HFFc6 (cell line): Measurements from ENCODE around the gene DDIT4. TPM values are rescaled to one million over a fixed set of nuclear protein-coding genes. Genes with fewer than 3 reads are reported as not detected.

Experiments
- DNase-seq: peaks from one replicate; pipeline ENCODE4 v3.0.0-alpha.2; 2018
- H3K27ac Mint-ChIP-seq: 2 replicates; pipeline ENCODE4 v1.8.0; 2020; ENCODE audit warnings: mild to moderate bottlenecking, mixed read lengths
- H3K27me3 Mint-ChIP-seq: 2 replicates; pipeline ENCODE4 v1.8.0; 2021; ENCODE audit warnings: mild to moderate bottlenecking, moderate library complexity, mixed read lengths; ENCODE audit not compliant: insufficient read depth
- H3K36me3 Mint-ChIP-seq: 2 replicates; pipeline ENCODE4 v1.8.0; 2021; ENCODE audit warnings: low read depth, mixed read lengths
- H3K4me1 Mint-ChIP-seq: 2 replicates; pipeline ENCODE4 v1.8.0; 2020; ENCODE audit warnings: low read depth, mixed read lengths
- H3K4me3 Mint-ChIP-seq: 2 replicates; pipeline ENCODE4 v1.8.0; 2020; ENCODE audit warnings: mild to moderate bottlenecking, moderate library complexity, mixed read lengths
- H3K9me3 Mint-ChIP-seq: 2 replicates; pipeline ENCODE4 v1.8.0; 2020; ENCODE audit warnings: mild to moderate bottlenecking, mixed read lengths
- total RNA-seq, 6 experiments: library from RNA; stranded (reverse); fragmentation: NEBNext Ultra II Directional; extraction: Animal tissue kit (Norgen Biotek cat#: 25700); gene quantifications; 2 replicates in 1 of 6; 3 replicates in 5 of 6; pipeline ENCODE4 v1.2.3, GENCODE V29; 2021
- TF ChIP-seq, protein P1 (sequence below): fragments of 200-600 bp; sonication (generic); IDR thresholded peaks from 2 replicates; pipeline ENCODE4 v1.5.0; 2021; ENCODE audit warnings: antibody characterized with exemption, mild to moderate bottlenecking

DDIT4 gene
- total RNA-seq, 6 experiments from 2014 or later, result 27.7 to 32.4 (median 30.0) TPM

DNA sequence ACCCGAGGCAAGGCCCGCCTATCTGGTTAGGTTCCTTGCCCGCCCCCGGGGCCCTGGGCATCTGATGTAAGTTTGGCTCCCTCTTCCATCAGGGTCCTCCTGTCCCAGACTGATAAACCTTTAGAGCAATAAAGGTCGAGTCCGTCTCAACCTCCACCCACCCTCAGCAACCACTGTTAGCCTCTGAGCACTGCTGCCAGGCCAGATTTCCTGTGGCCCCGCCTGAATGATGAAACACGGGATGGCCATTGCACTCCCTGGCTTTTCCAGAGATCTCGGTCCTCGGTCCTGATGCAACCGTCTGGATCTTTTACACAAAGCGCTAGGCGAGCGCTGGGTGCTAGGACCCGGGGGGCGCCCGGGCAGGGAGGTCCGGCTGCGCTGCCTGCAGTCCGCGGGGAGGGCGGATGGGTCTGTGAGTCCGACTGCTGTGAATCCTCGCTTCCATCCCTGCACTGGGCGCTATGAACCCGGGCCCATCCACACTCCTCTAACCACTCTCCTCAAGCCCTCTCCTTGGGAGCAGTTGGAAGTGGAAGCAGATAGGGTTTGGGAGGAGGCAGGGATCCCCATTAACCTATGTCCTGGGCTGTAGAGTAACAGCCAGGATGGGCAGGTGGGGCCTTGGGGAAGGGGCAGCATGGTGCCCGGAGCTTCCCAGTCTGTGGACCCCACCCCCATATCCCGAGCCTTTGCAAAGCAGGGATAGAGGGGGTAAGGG is 875 bp upstream of the DDIT4 start:
- peak; percentile 91 for DNase-seq
- Mint-ChIP-seq H3K4me3 (peak overlapping the region; percentile 95), H3K9me3 (no peaks in the 10 kb centered on the region), H3K27ac (peak overlapping the region; percentile 97), H3K27me3 (peaks cover 3% of the 10 kb centered on the region), H3K36me3 (peaks cover 16% of the 10 kb centered on the region), H3K4me1 (peaks cover 49% of the 10 kb centered on the region)
- TF ChIP-seq, protein P1, sequence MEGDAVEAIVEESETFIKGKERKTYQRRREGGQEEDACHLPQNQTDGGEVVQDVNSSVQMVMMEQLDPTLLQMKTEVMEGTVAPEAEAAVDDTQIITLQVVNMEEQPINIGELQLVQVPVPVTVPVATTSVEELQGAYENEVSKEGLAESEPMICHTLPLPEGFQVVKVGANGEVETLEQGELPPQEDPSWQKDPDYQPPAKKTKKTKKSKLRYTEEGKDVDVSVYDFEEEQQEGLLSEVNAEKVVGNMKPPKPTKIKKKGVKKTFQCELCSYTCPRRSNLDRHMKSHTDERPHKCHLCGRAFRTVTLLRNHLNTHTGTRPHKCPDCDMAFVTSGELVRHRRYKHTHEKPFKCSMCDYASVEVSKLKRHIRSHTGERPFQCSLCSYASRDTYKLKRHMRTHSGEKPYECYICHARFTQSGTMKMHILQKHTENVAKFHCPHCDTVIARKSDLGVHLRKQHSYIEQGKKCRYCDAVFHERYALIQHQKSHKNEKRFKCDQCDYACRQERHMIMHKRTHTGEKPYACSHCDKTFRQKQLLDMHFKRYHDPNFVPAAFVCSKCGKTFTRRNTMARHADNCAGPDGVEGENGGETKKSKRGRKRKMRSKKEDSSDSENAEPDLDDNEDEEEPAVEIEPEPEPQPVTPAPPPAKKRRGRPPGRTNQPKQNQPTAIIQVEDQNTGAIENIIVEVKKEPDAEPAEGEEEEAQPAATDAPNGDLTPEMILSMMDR, result no peak

DNA sequence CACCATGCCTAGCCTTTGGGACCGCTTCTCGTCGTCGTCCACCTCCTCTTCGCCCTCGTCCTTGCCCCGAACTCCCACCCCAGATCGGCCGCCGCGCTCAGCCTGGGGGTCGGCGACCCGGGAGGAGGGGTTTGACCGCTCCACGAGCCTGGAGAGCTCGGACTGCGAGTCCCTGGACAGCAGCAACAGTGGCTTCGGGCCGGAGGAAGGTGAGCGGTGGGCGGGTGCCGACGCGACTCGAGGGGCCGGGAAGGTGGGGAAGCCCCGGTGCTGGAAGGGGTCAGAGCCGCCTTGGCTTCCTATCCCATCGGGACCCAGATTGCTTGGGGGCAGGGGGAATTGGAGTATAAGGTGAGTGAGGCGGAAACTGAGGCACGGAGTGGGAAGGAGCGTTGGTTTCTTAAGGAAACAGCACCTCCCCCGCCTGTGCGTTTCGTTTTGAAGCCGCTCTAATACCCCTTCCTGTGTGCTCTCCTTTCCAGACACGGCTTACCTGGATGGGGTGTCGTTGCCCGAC is 547 bp downstream of the DDIT4 start:
- Mint-ChIP-seq H3K4me3 (peak overlapping the region; percentile 95), H3K27ac (peak overlapping the region; percentile 77), H3K27me3 (peaks cover 3% of the 10 kb centered on the region), H3K9me3 (no peaks in the 10 kb centered on the region), H3K4me1 (peaks cover 49% of the 10 kb centered on the region), H3K36me3 (peaks cover 16% of the 10 kb centered on the region)
- no peak for DNase-seq
- TF ChIP-seq, protein P1, result no peak

DNA sequence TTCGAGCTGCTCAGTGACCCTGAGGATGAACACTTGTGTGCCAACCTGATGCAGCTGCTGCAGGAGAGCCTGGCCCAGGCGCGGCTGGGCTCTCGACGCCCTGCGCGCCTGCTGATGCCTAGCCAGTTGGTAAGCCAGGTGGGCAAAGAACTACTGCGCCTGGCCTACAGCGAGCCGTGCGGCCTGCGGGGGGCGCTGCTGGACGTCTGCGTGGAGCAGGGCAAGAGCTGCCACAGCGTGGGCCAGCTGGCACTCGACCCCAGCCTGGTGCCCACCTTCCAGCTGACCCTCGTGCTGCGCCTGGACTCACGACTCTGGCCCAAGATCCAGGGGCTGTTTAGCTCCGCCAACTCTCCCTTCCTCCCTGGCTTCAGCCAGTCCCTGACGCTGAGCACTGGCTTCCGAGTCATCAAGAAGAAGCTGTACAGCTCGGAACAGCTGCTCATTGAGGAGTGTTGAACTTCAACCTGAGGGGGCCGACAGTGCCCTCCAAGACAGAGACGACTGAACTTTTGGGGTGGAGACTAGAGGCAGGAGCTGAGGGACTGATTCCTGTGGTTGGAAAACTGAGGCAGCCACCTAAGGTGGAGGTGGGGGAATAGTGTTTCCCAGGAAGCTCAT is 1.1 kb downstream of the DDIT4 start:
- Mint-ChIP-seq H3K9me3 (no peaks in the 10 kb centered on the region), H3K4me1 (peaks cover 49% of the 10 kb centered on the region)
- DNase-seq, result peak; percentile 31

DNA sequence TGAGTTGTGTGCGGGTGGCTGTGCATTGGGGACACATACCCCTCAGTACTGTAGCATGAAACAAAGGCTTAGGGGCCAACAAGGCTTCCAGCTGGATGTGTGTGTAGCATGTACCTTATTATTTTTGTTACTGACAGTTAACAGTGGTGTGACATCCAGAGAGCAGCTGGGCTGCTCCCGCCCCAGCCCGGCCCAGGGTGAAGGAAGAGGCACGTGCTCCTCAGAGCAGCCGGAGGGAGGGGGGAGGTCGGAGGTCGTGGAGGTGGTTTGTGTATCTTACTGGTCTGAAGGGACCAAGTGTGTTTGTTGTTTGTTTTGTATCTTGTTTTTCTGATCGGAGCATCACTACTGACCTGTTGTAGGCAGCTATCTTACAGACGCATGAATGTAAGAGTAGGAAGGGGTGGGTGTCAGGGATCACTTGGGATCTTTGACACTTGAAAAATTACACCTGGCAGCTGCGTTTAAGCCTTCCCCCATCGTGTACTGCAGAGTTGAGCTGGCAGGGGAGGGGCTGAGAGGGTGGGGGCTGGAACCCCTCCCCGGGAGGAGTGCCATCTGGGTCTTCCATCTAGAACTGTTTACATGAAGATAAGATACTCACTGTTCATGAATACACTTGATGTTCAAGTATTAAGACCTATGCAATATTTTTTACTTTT is 1.8 kb downstream of the DDIT4 start:
- Mint-ChIP-seq H3K4me1 (peaks cover 45% of the 10 kb centered on the region), H3K9me3 (no peaks in the 10 kb centered on the region), H3K4me3 (peak overlapping the region; percentile 95), H3K27me3 (peaks cover 3% of the 10 kb centered on the region), H3K36me3 (peaks cover 16% of the 10 kb centered on the region), H3K27ac (peak overlapping the region; percentile 77; the same call in 1 of the 2 replicates)
- DNase-seq, result no peak
- TF ChIP-seq, protein P1, result no peak

More for the DNA sequence above, 1.1 kb downstream of the DDIT4 start:
- H3K4me3 Mint-ChIP-seq, result peak overlapping the region; percentile 95
- peaks cover 16% of the 10 kb centered on the region for H3K36me3 Mint-ChIP-seq
- TF ChIP-seq, protein P1, result peak; percentile 87
- H3K27ac Mint-ChIP-seq, result peak overlapping the region; percentile 77
- peaks cover 3% of the 10 kb centered on the region for H3K27me3 Mint-ChIP-seq

DNA sequence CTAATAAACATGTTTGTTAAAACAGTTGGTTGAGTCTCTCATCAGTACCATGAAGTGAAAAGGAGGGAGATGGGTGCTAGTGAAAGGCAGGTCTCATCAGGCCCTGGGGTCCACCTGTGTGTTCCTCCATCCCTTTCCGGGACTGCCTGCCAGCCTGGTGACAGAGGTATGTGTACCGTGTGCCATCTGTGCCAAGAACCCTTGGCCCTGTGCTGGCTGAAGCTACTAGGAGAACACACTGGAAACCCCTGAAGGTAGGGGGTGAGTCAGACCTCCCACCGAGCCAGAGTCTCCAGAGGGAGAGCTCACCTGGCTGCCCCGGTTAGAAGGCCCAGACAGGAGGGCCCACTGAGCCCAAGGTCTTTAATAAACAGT is 2.3 kb downstream of the DDIT4 start:
- Mint-ChIP-seq H3K4me1 (peaks cover 40% of the 10 kb centered on the region), H3K9me3 (no peaks in the 10 kb centered on the region), H3K27ac (peak overlapping the region; percentile 46; the same call in 1 of the 2 replicates), H3K27me3 (peaks cover 3% of the 10 kb centered on the region), H3K36me3 (peaks cover 16% of the 10 kb centered on the region), H3K4me3 (peak overlapping the region; percentile 95)
- TF ChIP-seq, protein P1, result no peak
- no peak for DNase-seq
